Activated T-helper 1 cell treated with anti-CD3 and anti-CD28 coated beads, Interleukin-2, amount 50 U/mL, for 16 hours (primary cell): ENCODE measurements around the gene KRT23.
"Not testable (repeated sequence)": the region's sequence is repeated elsewhere in the genome, so short reads cannot be mapped to it uniquely, and the experiment has no call there.

Source experiments
- DNase-seq, 2 donors: peaks; one replicate each; pipeline ENCODE4 v3.0.0-alpha.2; 2020; ENCODE audit warnings: low read depth in 1 of 2, low spot score in 1 of 2

Gene KRT23

GRCh38 chr17:40951011-40951622, 13.7 kb upstream of the KRT23 start:
- DNase-seq: no peak

- DNase-seq: no peak
These were observed 12.7 kb upstream of the KRT23 start for GRCh38 chr17:40950176-40950575.

GRCh38 chr17:40949418-40949817, 12.0 kb upstream of the KRT23 start:
- no peak for DNase-seq

GRCh38 chr17:40947929-40948328, 10.5 kb upstream of the KRT23 start:
- no peak for DNase-seq

- no peak for DNase-seq
These were observed 8.0 kb upstream of the KRT23 start for GRCh38 chr17:40945414-40945813.

GRCh38 chr17:40944531-40944930, 7.1 kb upstream of the KRT23 start:
- DNase-seq: no peak

- DNase-seq: no peak
These were observed 5.1 kb upstream of the KRT23 start for GRCh38 chr17:40942553-40942952.

- no peak for DNase-seq
These were observed 2.8 kb upstream of the KRT23 start for GRCh38 chr17:40940266-40940665.

- no peak for DNase-seq
These were observed 1.5 kb upstream of the KRT23 start for GRCh38 chr17:40938981-40939380.

GRCh38 chr17:40936976-40937375, 470 bp downstream of the KRT23 start:
- no peak for DNase-seq

- no peak for DNase-seq
These were observed 942 bp downstream of the KRT23 start for GRCh38 chr17:40936437-40936971.

GRCh38 chr17:40935624-40936023, 1.8 kb downstream of the KRT23 start:
- DNase-seq: no peak

GRCh38 chr17:40932608-40933007, 4.8 kb downstream of the KRT23 start:
- no peak for DNase-seq

- no peak for DNase-seq
These were observed 6.1 kb downstream of the KRT23 start for GRCh38 chr17:40931311-40931710.

- DNase-seq: no peak
These were observed 11.1 kb downstream of the KRT23 start for GRCh38 chr17:40926341-40926740.

- DNase-seq: no peak
These were observed 15.2 kb downstream of the KRT23 start for GRCh38 chr17:40922239-40922638.

- DNase-seq: no peak
These were observed 16.4 kb downstream of the KRT23 start for GRCh38 chr17:40921026-40921425.

GRCh38 chr17:40917116-40917515, 20.3 kb downstream of the KRT23 start:
- not testable (repeated sequence) for DNase-seq

- DNase-seq: no peak
These were observed 21.1 kb downstream of the KRT23 start for GRCh38 chr17:40916366-40916765.

GRCh38 chr17:40915721-40916256, 21.7 kb downstream of the KRT23 start:
- no peak for DNase-seq

GRCh38 chr17:40915199-40915661, 22.2 kb downstream of the KRT23 start:
- DNase-seq: no peak

GRCh38 chr17:40914075-40914855, 23.2 kb downstream of the KRT23 start:
- DNase-seq: no peak
